ENCODE data around the gene EXD3. TPM values are rescaled to one million over a fixed set of nuclear protein-coding genes. Genes with fewer than 3 reads are reported as not detected.

EXD3 gene
- total and polyA plus RNA-seq, 9 of the 15 experiments (the other 6 are each of a cell fraction or from before 2014, with no cell fraction given) = 0.29 to 12.5 (median 3.9) TPM

- intact Hi-C loops (cut with micrococcal nuclease) = no loop called here
- POLR2A ChIA-PET = interaction anchor here (1.2 kb wide), 1 partner anchor 10 kb away, joined by 3 read pairs; no protein-coding TSS in a partner anchor
- TF ChIP-seq CBX8 (IDR thresholded peaks at IDR 0.05; ENCODE audit: borderline replicate concordance, extremely low read depth, low read depth, low read length, poor library complexity, severe bottlenecking) (no peak), ZNF518B (CRISPR knock-in tag; IDR thresholded peaks at IDR 0.05) (no peak), MTF1 (CRISPR knock-in tag; IDR thresholded peaks at IDR 0.05; ENCODE audit: borderline replicate concordance) (no peak), NFYB (IDR thresholded peaks at IDR 0.05; ENCODE audit: extremely low read depth, insufficient read length) (no peak), HINFP (tag; conservative IDR thresholded peaks at IDR 0.05; ENCODE audit: low read depth) (no peak), ZNF445 (CRISPR knock-in tag; IDR thresholded peaks at IDR 0.05; ENCODE audit: low read depth) (no peak), CCNT2 (IDR thresholded peaks at IDR 0.05; ENCODE audit: borderline replicate concordance, extremely low read depth, insufficient read length, low read depth, low read length) (no peak), RFX7 (CRISPR knock-in tag; IDR thresholded peaks at IDR 0.05) (no peak), ELK3 (CRISPR knock-in tag; IDR thresholded peaks at IDR 0.05) (no peak), TCFL5 (CRISPR knock-in tag; conservative IDR thresholded peaks at IDR 0.05) (no peak), TRIM24 (IDR thresholded peaks at IDR 0.05) (no peak), SRSF1 (IDR thresholded peaks at IDR 0.05; ENCODE audit: low read depth, low read length) (no peak), YY1 (IDR thresholded peaks at IDR 0.05; ENCODE audit: borderline replicate concordance in 1 of 3, control insufficient read depth in 1 of 3, extremely low read depth in 1 of 3, insufficient read depth in 3 of 3, insufficient read length in 1 of 3, insufficient replicate concordance in 2 of 3, low read depth in 1 of 3, low read length in 2 of 3) (no peak)
Measured at GRCh38 chr9:137395666-137396010, 27.3 kb downstream of the EXD3 start.

More at GRCh38 chr9:137395666-137396010, 27.3 kb downstream of the EXD3 start:
- no peaks in the 10 kb centered on the region for H3K36me3 ChIP-seq (ENCODE audit: control insufficient read depth, insufficient read depth, low read length)
- H3K4me2 ChIP-seq (ENCODE audit: insufficient read depth, low read length) = no peak overlapping the region
- DNase-seq (ENCODE audit: extremely low read depth in 1 of 4, low spot score in 3 of 4) (no peak), ATAC-seq (no peak), FAIRE-seq (no peak)
- H3K4me1 ChIP-seq (replicated peaks in 1 of 2; ENCODE audit: control insufficient read depth in 2 of 2, insufficient read depth in 2 of 2, low read length in 2 of 2) = peaks cover 0 to 53% of the 10 kb centered on the region in 2 experiments; a peak in 2 of 5 replicates
- H3K79me2 ChIP-seq (ENCODE audit: control insufficient read depth, insufficient read depth, low read length) = no peaks in the 10 kb centered on the region
- no TSS peak for BruUV-seq (replicated peaks)
- CTCF ChIA-PET (ENCODE audit: low intra/inter-chr PET ratio) = no interaction called here
- no peaks in the 10 kb centered on the region for H3K27me3 ChIP-seq (ENCODE audit: control insufficient read depth in 2 of 2, insufficient read depth in 2 of 2, low read length in 2 of 2)
- no peak overlapping the region for H2AFZ ChIP-seq (ENCODE audit: low read depth, low read length)
- H3K9me1 ChIP-seq (ENCODE audit: control insufficient read depth, insufficient read depth, low read length) = no peaks in the 10 kb centered on the region
- WGBS (ENCODE audit: insufficient coverage, low coverage, missing lambda C conversion rate) = 77% methylated on average over 6 of the region's 11 CpGs
- H3K4me3 ChIP-seq = no peak overlapping the region
- in situ Hi-C loops (cut with MboI) = no loop called here
- H3K9me3 ChIP-seq (replicated peaks; ENCODE audit: control insufficient read depth, insufficient read depth, low read depth, low read length) = no peaks in the 10 kb centered on the region; the same call in 1 of the 2 replicates
- H4K20me1 ChIP-seq (replicated peaks; ENCODE audit: control insufficient read depth, insufficient read depth, low read length) = no peaks in the 10 kb centered on the region
- H3K27ac ChIP-seq (ENCODE audit: extremely low read depth, low read depth, low read length) = no peak overlapping the region
- H3K9ac ChIP-seq (ENCODE audit: insufficient read depth in 1 of 2, low read depth in 2 of 2, low read length in 2 of 2) = no peak overlapping the region
